Keratinocyte (primary cell): ENCODE measurements around the gene GNB1.

Source experiments
- CTCF ChIP-seq, 3 experiments: IDR thresholded peaks in 1 of 3; conservative IDR thresholded peaks in 1 of 3; optimal IDR thresholded peaks in 1 of 3; 2 replicates in 2 of 3; 3 replicates in 1 of 3; pipeline versions ENCODE3 to v1.5.1; 2011; ENCODE audit warnings: low read length in 3 of 3, mild to moderate bottlenecking in 3 of 3, moderate library complexity in 2 of 3, control low read depth in 1 of 3, inconsistent platforms in 1 of 3; ENCODE audit not compliant: insufficient read depth in 2 of 3; ENCODE audit errors: extremely low read depth in 1 of 3
- EZH2 ChIP-seq: IDR thresholded peaks from one replicate; pipeline ENCODE4 v1.6.1; 2012; ENCODE audit warnings: inconsistent platforms, mild to moderate bottlenecking, low read length, moderate library complexity

GRCh38 chr1:1832166-1832565 is 58.7 kb downstream of the GNB1 start:
- TF ChIP-seq CTCF (optimal IDR thresholded peaks at IDR 0.05 in 1 of 3, IDR thresholded peaks at IDR 0.05 in 1 of 3, conservative IDR thresholded peaks at IDR 0.05 in 1 of 3; ENCODE audit: extremely low read depth in 1 of 3, insufficient read depth in 2 of 3, low read length in 3 of 3) (no peak), EZH2 (no peak)
